ENCODE data around the gene DMRTC2.

Gene DMRTC2

DNA sequence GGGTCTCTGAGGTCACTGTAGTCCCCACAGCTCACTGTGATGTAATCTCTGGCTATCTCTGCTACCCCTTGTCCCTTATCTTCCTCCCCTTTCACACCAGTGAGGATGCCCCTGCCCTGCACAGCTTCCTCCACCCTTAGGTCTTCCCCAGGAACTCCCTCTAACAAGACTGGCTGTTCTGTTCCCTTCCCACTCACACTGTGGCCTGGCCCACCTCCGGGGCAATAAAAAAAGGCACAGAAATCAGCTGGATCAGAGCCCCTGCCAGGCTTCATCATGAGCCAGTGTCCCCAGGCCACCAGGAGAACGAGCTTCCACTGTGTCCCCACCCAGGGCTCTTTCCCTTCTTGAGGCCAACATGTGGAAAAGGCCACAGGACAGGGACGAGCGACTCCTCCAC is 43.8 kb upstream of the DMRTC2 start:
- no peak overlapping the region for H3K4me3 ChIP-seq (ENCODE audit: low read depth in 1 of 2, low read length in 2 of 2)
- H3K9ac ChIP-seq (ENCODE audit: low read depth, low read length), result no peak overlapping the region
- DNase-seq, result no peak
- H3K27ac ChIP-seq (ENCODE audit: low read length), result no peak overlapping the region
- H3K27me3 ChIP-seq (ENCODE audit: insufficient read depth, low read length, poor library complexity), result peaks cover 30% of the 10 kb centered on the region
- H3K4me2 ChIP-seq (ENCODE audit: insufficient read depth, low read length), result no peak overlapping the region
- ATAC-seq (ENCODE audit: insufficient read depth, low read depth), result no peak
- no peaks in the 10 kb centered on the region for H3K79me2 ChIP-seq (ENCODE audit: insufficient read depth, low read length)
- H3K9me3 ChIP-seq (ENCODE audit: insufficient read depth, low read length, severe bottlenecking), result no peaks in the 10 kb centered on the region
- no peaks in the 10 kb centered on the region for H4K20me1 ChIP-seq (ENCODE audit: insufficient read depth, low read length)
- no peak overlapping the region for H2AFZ ChIP-seq (ENCODE audit: low read depth, low read length)
- H3K36me3 ChIP-seq (ENCODE audit: insufficient read depth, low read length), result no peaks in the 10 kb centered on the region
- TF ChIP-seq EZH2 (IDR thresholded peaks at IDR 0.05; ENCODE audit: borderline replicate concordance, low read depth, low read length, severe bottlenecking) (no peak), CTCF (IDR thresholded peaks at IDR 0.05; ENCODE audit: borderline replicate concordance, extremely low read depth, low read length, poor library complexity, severe bottlenecking) (no peak)
- no peaks in the 10 kb centered on the region for H3K4me1 ChIP-seq (ENCODE audit: insufficient read depth, low read length)

DNA sequence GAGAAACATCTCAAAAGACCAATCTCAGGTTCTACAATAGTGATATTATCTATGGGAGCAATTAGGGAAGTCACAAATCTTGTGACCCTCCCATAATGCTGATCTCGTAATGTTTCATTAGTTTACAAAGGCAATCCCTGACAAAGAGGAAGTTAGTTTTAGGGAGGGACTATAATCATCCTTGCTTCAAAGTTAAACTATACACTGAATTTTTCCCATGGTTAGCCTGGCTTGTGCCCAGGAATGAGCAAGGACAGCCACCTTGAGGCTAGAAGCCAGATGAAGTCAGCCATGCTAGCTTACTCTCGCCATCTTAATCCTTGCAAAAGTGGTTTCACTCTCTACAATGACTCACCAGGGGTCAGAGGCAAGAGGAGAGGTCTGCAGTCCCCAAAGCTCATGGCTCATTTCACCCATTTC is 43.0 kb upstream of the DMRTC2 start:
- Histone ChIP-seq H3K27me3 (ENCODE audit: insufficient read depth, low read length, poor library complexity) (peaks cover 23% of the 10 kb centered on the region), H4K20me1 (ENCODE audit: insufficient read depth, low read length) (no peaks in the 10 kb centered on the region), H3K79me2 (ENCODE audit: insufficient read depth, low read length) (no peaks in the 10 kb centered on the region), H3K4me2 (ENCODE audit: insufficient read depth, low read length) (no peak overlapping the region), H3K4me1 (ENCODE audit: insufficient read depth, low read length) (no peaks in the 10 kb centered on the region), H3K36me3 (ENCODE audit: insufficient read depth, low read length) (no peaks in the 10 kb centered on the region), H3K9ac (ENCODE audit: low read depth, low read length) (no peak overlapping the region), H3K4me3 (ENCODE audit: low read depth in 1 of 2, low read length in 2 of 2) (no peak overlapping the region), H2AFZ (ENCODE audit: low read depth, low read length) (no peak overlapping the region), H3K27ac (ENCODE audit: low read length) (no peak overlapping the region), H3K9me3 (ENCODE audit: insufficient read depth, low read length, severe bottlenecking) (no peaks in the 10 kb centered on the region)
- no peak for TF ChIP-seq CTCF (IDR thresholded peaks at IDR 0.05; ENCODE audit: borderline replicate concordance, extremely low read depth, low read length, poor library complexity, severe bottlenecking)
- TF ChIP-seq EZH2 (IDR thresholded peaks at IDR 0.05; ENCODE audit: borderline replicate concordance, low read depth, low read length, severe bottlenecking), result no peak
- no peak for DNase-seq
- no peak for ATAC-seq (ENCODE audit: insufficient read depth, low read depth)

DNA sequence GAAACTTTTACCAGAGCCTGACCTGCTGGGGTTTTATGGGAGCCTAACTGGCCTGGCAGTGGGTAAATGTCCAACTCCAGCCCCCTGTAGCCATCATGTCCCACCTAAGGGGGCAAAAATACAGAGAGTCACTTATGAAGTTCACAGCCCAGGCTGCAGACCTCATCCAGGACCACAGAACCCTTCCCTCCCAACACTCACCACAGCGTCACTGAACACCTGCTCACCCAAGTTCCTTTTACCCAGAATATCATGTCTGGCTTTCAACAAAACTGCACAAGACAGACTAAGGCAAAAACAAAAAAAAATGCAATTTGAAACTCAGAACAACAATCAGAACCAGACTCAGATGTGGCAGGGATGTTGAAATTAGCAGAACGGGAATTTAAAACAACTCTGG is 42.1 kb upstream of the DMRTC2 start:
- no peak overlapping the region for H2AFZ ChIP-seq (ENCODE audit: low read depth, low read length)
- no peaks in the 10 kb centered on the region for H3K79me2 ChIP-seq (ENCODE audit: insufficient read depth, low read length)
- no peaks in the 10 kb centered on the region for H3K9me3 ChIP-seq (ENCODE audit: insufficient read depth, low read length, severe bottlenecking)
- H3K4me1 ChIP-seq (ENCODE audit: insufficient read depth, low read length), result no peaks in the 10 kb centered on the region
- TF ChIP-seq CTCF (IDR thresholded peaks at IDR 0.05; ENCODE audit: borderline replicate concordance, extremely low read depth, low read length, poor library complexity, severe bottlenecking) (no peak), EZH2 (IDR thresholded peaks at IDR 0.05; ENCODE audit: borderline replicate concordance, low read depth, low read length, severe bottlenecking) (no peak)
- H3K9ac ChIP-seq (ENCODE audit: low read depth, low read length), result no peak overlapping the region
- no peak for ATAC-seq (ENCODE audit: insufficient read depth, low read depth)
- peaks cover 23% of the 10 kb centered on the region for H3K27me3 ChIP-seq (ENCODE audit: insufficient read depth, low read length, poor library complexity)
- DNase-seq, result no peak
- H3K27ac ChIP-seq (ENCODE audit: low read length), result no peak overlapping the region
- H3K36me3 ChIP-seq (ENCODE audit: insufficient read depth, low read length), result no peaks in the 10 kb centered on the region
- no peaks in the 10 kb centered on the region for H4K20me1 ChIP-seq (ENCODE audit: insufficient read depth, low read length)
- H3K4me2 ChIP-seq (ENCODE audit: insufficient read depth, low read length), result no peak overlapping the region
- no peak overlapping the region for H3K4me3 ChIP-seq (ENCODE audit: low read depth in 1 of 2, low read length in 2 of 2)

DNA sequence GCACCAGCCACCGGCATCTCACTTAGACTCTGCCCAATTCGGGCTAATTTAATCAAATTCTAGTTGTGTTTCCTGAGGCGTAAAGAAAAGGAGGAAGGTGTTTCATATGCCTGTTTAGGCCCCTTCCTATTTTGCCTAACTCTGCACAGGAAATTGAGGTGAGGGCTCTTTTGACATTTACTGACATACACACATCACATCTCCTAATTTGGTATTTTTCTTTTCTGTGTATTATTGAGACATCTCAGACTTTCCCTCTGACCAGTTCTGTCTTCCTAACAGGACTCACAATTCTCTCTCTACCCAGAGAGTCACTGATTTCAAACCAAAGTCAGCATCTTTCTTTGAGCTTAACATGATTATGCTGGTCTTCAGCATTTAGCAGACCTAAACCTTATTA is 40.5 kb upstream of the DMRTC2 start:
- no peaks in the 10 kb centered on the region for H3K79me2 ChIP-seq (ENCODE audit: insufficient read depth, low read length)
- H3K27me3 ChIP-seq (ENCODE audit: insufficient read depth, low read length, poor library complexity), result peaks cover 21% of the 10 kb centered on the region
- H3K9ac ChIP-seq (ENCODE audit: low read depth, low read length), result no peak overlapping the region
- DNase-seq (no peak), ATAC-seq (ENCODE audit: insufficient read depth, low read depth) (no peak)
- H3K4me2 ChIP-seq (ENCODE audit: insufficient read depth, low read length), result no peak overlapping the region
- H3K36me3 ChIP-seq (ENCODE audit: insufficient read depth, low read length), result no peaks in the 10 kb centered on the region
- TF ChIP-seq CTCF (IDR thresholded peaks at IDR 0.05; ENCODE audit: borderline replicate concordance, extremely low read depth, low read length, poor library complexity, severe bottlenecking) (no peak), EZH2 (IDR thresholded peaks at IDR 0.05; ENCODE audit: borderline replicate concordance, low read depth, low read length, severe bottlenecking) (no peak)
- no peaks in the 10 kb centered on the region for H3K9me3 ChIP-seq (ENCODE audit: insufficient read depth, low read length, severe bottlenecking)
- no peaks in the 10 kb centered on the region for H4K20me1 ChIP-seq (ENCODE audit: insufficient read depth, low read length)
- H3K4me1 ChIP-seq (ENCODE audit: insufficient read depth, low read length), result no peaks in the 10 kb centered on the region
- H3K27ac ChIP-seq (ENCODE audit: low read length), result no peak overlapping the region
- H2AFZ ChIP-seq (ENCODE audit: low read depth, low read length), result no peak overlapping the region
- H3K4me3 ChIP-seq (ENCODE audit: low read depth in 1 of 2, low read length in 2 of 2), result no peak overlapping the region
